SK-N-SH (cell line): Measurements from ENCODE around the gene COBL. TPM values are rescaled to one million over a fixed set of nuclear protein-coding genes. Genes with fewer than 3 reads are reported as not detected.

Experiments used
- CTCF ChIA-PET: fragments of 300-600, 350-600 bp; formaldehyde crosslinking; extraction: SDS; loops from one replicate; lab custom pipeline; 2021; lab: Yijun Ruan, JAX
- POLR2A ChIA-PET: fragments of 350-600 bp; sonication (Branson Sonifier 250); formaldehyde crosslinking; extraction: SDS; loops from one replicate; lab custom pipeline; 2020; ENCODE audit warnings: antibody characterized with exemption, inconsistent platforms; lab: Yijun Ruan, JAX
- DNase-seq: peaks from one replicate; pipeline ENCODE4 v3.0.0; 2012
- H2AFZ ChIP-seq: fragments of 200-600 bp; sonication (generic); 2 replicates; pipeline ENCODE4 v1.8.1; 2016; ENCODE audit warnings: antibody characterized with exemption, mild to moderate bottlenecking, low read depth
- H3F3A ChIP-seq: fragments of 200-600 bp; sonication (generic); replicated peaks from 2 replicates; pipeline ENCODE3; 2016; ENCODE audit warnings: antibody characterized with exemption, mild to moderate bottlenecking; ENCODE audit not compliant: insufficient read depth
- H3K27ac ChIP-seq, 2 experiments: fragments of 200-500 bp in 1 of 2; fragments of 200-600 bp in 1 of 2; sonication (Bioruptor generic) in 1 of 2; sonication (generic), shearing (Covaris generic) in 1 of 2; 2 replicates each; pipeline versions ENCODE4 v1.5.1 to v1.6.1; 2014 to 2016; ENCODE audit warnings: low read depth in 2 of 2, inconsistent platforms in 1 of 2, low read length in 1 of 2, mild to moderate bottlenecking in 1 of 2, mixed read lengths in 1 of 2
- H3K27me3 ChIP-seq: fragments of 200-600 bp; sonication (generic), shearing (Covaris generic); 2 replicates; pipeline ENCODE4 v1.6.1; 2016; ENCODE audit warnings: mixed run types; ENCODE audit not compliant: insufficient read depth
- H3K36me3 ChIP-seq, 2 experiments: fragments of 200-500 bp in 1 of 2; fragments of 200-600 bp in 1 of 2; sonication (Bioruptor generic) in 1 of 2; sonication (generic) in 1 of 2; replicated peaks in 1 of 2; 2 replicates each; pipeline versions ENCODE3 to v1.5.1; 2014 to 2016; ENCODE audit warnings: low read length in 1 of 2, mild to moderate bottlenecking in 1 of 2; ENCODE audit not compliant: insufficient read depth in 2 of 2, control insufficient read depth in 1 of 2
- H3K4me1 ChIP-seq, 2 experiments: fragments of 200-500 bp in 1 of 2; fragments of 200-600 bp in 1 of 2; sonication (Bioruptor generic) in 1 of 2; sonication (generic), shearing (Covaris generic) in 1 of 2; 2 replicates each; pipeline versions ENCODE4 v1.5.1 to v1.6.1; 2014 to 2016; ENCODE audit warnings: low read depth in 1 of 2, low read length in 1 of 2, mixed run types in 1 of 2; ENCODE audit not compliant: insufficient read depth in 2 of 2, control insufficient read depth in 1 of 2
- H3K4me2 ChIP-seq: fragments of 200-600 bp; sonication (generic), shearing (Covaris generic); 2 replicates; pipeline ENCODE4 v1.6.1; 2017; ENCODE audit warnings: mixed run types
- H3K4me3 ChIP-seq, 2 experiments: fragments of 200-500 bp in 1 of 2; fragments of 200-600 bp in 1 of 2; sonication (Bioruptor generic) in 1 of 2; sonication (generic), shearing (Covaris generic) in 1 of 2; 2 replicates each; pipeline versions ENCODE4 v1.5.1 to v1.8.1; 2014 to 2016; ENCODE audit warnings: low read depth in 2 of 2, inconsistent platforms in 1 of 2, low read length in 1 of 2, mild to moderate bottlenecking in 1 of 2, mixed read lengths in 1 of 2, moderate library complexity in 1 of 2
- H3K79me2 ChIP-seq: fragments of 200-600 bp; sonication (generic); 2 replicates; pipeline ENCODE4 v1.8.1; 2017; ENCODE audit warnings: mild to moderate bottlenecking; ENCODE audit not compliant: insufficient read depth
- H3K9ac ChIP-seq: fragments of 200-600 bp; sonication (generic); 2 replicates; pipeline ENCODE4 v1.6.1; 2017; ENCODE audit warnings: mixed run types
- H3K9me2 ChIP-seq: fragments of 200-600 bp; sonication (generic); 2 replicates; pipeline ENCODE4 v1.6.1; 2017; ENCODE audit warnings: mixed run types
- H3K9me3 ChIP-seq: fragments of 200-600 bp; sonication (generic); 2 replicates; pipeline ENCODE4 v1.6.1; 2017; ENCODE audit warnings: mixed run types, mild to moderate bottlenecking, moderate library complexity
- H4K20me1 ChIP-seq: fragments of 200-600 bp; sonication (generic); 2 replicates; pipeline ENCODE4 v1.6.1; 2017; ENCODE audit warnings: mild to moderate bottlenecking, mixed run types; ENCODE audit not compliant: insufficient read depth
- ELF1 ChIP-seq: IDR thresholded peaks from 2 replicates; pipeline ENCODE4 v1.4.0; 2012
- EP300 ChIP-seq, 2 experiments: IDR thresholded peaks; 2 replicates each; pipeline versions ENCODE4 v1.4.0 to v1.6.1; 2012; ENCODE audit warnings: borderline replicate concordance in 1 of 2, low read depth in 1 of 2, low read length in 1 of 2
- FOSL2 ChIP-seq: IDR thresholded peaks from 2 replicates; pipeline ENCODE4 v1.4.0; 2012; ENCODE audit warnings: low read depth, mild to moderate bottlenecking, moderate library complexity, borderline replicate concordance
- FOXM1 ChIP-seq: IDR thresholded peaks from 2 replicates; pipeline ENCODE4 v1.4.0; 2012; ENCODE audit warnings: low read depth, mild to moderate bottlenecking
- GABPA ChIP-seq: IDR thresholded peaks from 2 replicates; pipeline ENCODE4 v1.4.0; 2012; ENCODE audit warnings: low read depth, mild to moderate bottlenecking
- JUND ChIP-seq: IDR thresholded peaks from 2 replicates; pipeline ENCODE4 v1.4.0; 2012
- MXI1 ChIP-seq: IDR thresholded peaks from 2 replicates; pipeline ENCODE4 v1.6.1; 2012; ENCODE audit warnings: mild to moderate bottlenecking, low read depth, low read length, improper control_type of control experiment
- NFIC ChIP-seq: IDR thresholded peaks from 2 replicates; pipeline ENCODE4 v1.4.0; 2012; ENCODE audit warnings: borderline replicate concordance
- POLR2AphosphoS5 ChIP-seq: IDR thresholded peaks from 2 replicates; pipeline ENCODE4 v1.6.1; 2012; ENCODE audit warnings: low read depth, low read length
- RFX5 ChIP-seq: IDR thresholded peaks from 2 replicates; pipeline ENCODE4 v1.6.1; 2012; ENCODE audit warnings: mild to moderate bottlenecking, improper control_type of control experiment, low read length
- SIN3A ChIP-seq: IDR thresholded peaks from 2 replicates; pipeline ENCODE4 v1.6.1; 2012; ENCODE audit warnings: low read depth, mild to moderate bottlenecking, low read length, moderate library complexity, borderline replicate concordance
- TAF1 ChIP-seq: IDR thresholded peaks from 2 replicates; pipeline ENCODE4 v1.6.1; 2012; ENCODE audit warnings: low read depth, mild to moderate bottlenecking, low read length, moderate library complexity, borderline replicate concordance
- TCF12 ChIP-seq: IDR thresholded peaks from 2 replicates; pipeline ENCODE4 v1.4.0; 2012
- TEAD4 ChIP-seq: IDR thresholded peaks from 2 replicates; pipeline ENCODE4 v1.4.0; 2012; ENCODE audit warnings: mild to moderate bottlenecking, borderline replicate concordance; ENCODE audit not compliant: insufficient read depth
- YY1 ChIP-seq: IDR thresholded peaks from 2 replicates; pipeline ENCODE4 v1.4.0; 2012; ENCODE audit warnings: low read depth, mild to moderate bottlenecking
- WGBS: methylation state at CpG from one replicate; pipeline ENCODE4 v1.1.6; 2017; ENCODE audit warnings: low lambda C conversion rate; 5-methylcytosine and 5-hydroxymethylcytosine counted together
- polyA plus RNA-seq, 3 experiments: library from polyadenylated mRNA; depleted of rRNA; stranded (reverse); fragments of >200 nt; gene quantifications; 2 replicates each; pipeline ENCODE4 v1.2.3, GENCODE V29; 2012
- TF ChIP-seq, protein P1 (sequence below): IDR thresholded peaks from 2 replicates; pipeline ENCODE4 v1.6.1; 2012; ENCODE audit warnings: mild to moderate bottlenecking, low read depth, low read length, moderate library complexity
- TF ChIP-seq, protein P2 (sequence below): IDR thresholded peaks from 2 replicates; pipeline ENCODE4 v1.4.0; 2012; ENCODE audit warnings: low read depth, borderline replicate concordance
- TF ChIP-seq, protein P3 (sequence below): IDR thresholded peaks from 2 replicates; pipeline ENCODE4; 2012
- TF ChIP-seq, protein P4 (sequence below): fragments of 200-600 bp; sonication (generic); IDR thresholded peaks from 2 replicates; pipeline ENCODE4 v1.6.1; 2017; ENCODE audit warnings: antibody characterized with exemption, mild to moderate bottlenecking, moderate library complexity

COBL gene
- polyA plus RNA-seq, 1 of the 3 experiments (the other 2 are of a cell fraction) = under 0.01 TPM

DNA sequence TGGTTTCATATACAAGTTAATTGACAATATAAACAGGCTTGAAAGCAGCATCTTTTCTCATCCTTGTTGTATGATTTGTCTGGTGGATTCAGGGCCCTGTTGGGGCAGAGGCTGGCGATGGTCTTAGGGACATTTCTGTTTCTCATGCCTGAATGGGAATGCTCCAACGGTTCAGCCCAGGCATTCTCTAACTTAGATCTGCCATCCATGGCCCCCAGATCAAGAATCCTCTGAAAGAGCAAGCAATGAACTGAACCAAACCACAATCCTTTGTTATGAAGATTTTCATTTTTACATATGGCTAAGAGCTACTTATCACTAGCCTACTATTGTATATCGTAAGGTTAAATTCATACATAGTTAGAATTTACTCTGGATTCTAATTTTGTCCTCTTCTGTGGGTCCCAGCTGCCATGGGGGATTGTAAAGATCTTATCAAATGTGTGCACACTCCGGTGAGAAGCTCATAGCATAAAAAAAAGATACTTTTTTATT is 163.9 kb downstream of the COBL start:
- CTCF ChIA-PET = interaction anchor here (1.2 to 16.4 kb wide), 5 partner anchors 9 to 1060 kb away, joined by 3 to 208 read pairs (median 5); partner anchors contain the start of gene ZPBP

DNA sequence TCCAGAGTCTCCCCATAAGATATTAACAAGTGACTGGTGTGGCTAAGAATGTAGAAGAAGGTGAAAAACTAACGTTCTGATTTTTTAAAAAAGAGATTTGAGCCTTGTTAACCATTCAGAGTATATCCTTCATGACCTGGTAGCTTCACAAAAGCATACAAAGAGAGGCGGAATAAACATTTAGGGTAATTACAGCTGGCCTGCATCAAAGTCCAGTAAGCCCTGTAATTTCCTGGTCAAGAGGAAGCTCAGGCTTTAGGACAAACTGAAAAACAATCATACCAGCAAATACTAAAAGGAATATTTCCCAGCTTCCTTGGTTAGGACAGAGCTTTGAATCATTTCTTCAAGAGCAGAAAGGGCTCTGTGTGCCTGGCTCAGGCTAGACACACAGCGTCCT is 165.2 kb downstream of the COBL start:
- no peaks in the 10 kb centered on the region for H3K79me2 ChIP-seq
- no peaks in the 10 kb centered on the region for H3K36me3 ChIP-seq
- H3K27ac ChIP-seq = no peak overlapping the region
- H4K20me1 ChIP-seq = no peaks in the 10 kb centered on the region
- no peaks in the 10 kb centered on the region for H3K4me1 ChIP-seq
- WGBS = 30% methylated on average over 3 of the region's 3 CpGs
- H2AFZ ChIP-seq = no peak overlapping the region
- H3K27me3 ChIP-seq = peaks cover 55% of the 10 kb centered on the region
- no peaks in the 10 kb centered on the region for H3K9me3 ChIP-seq
- CTCF ChIA-PET = interaction anchor here (0.8 to 16.4 kb wide), 7 partner anchors 10 to 1059 kb away, joined by 3 to 208 read pairs (median 4); partner anchors contain the start of gene ZPBP
- H3K4me3 ChIP-seq = no peak overlapping the region
- H3K4me2 ChIP-seq = no peak overlapping the region
- H3K9ac ChIP-seq = no peak overlapping the region
- H3F3A ChIP-seq = no peaks in the 10 kb centered on the region
- no peaks in the 10 kb centered on the region for H3K9me2 ChIP-seq
- DNase-seq = no peak
- POLR2A ChIA-PET = no interaction called here
- TF ChIP-seq TEAD4 (no peak), SIN3A (no peak), TCF12 (no peak), YY1 (no peak), MXI1 (no peak), FOSL2 (no peak), JUND (no peak), FOXM1 (no peak), EP300 (IDR thresholded peaks at IDR 0.05; ENCODE audit: borderline replicate concordance in 1 of 2, low read depth in 1 of 2, low read length in 1 of 2) (no peak)
- TF ChIP-seq, protein P1, sequence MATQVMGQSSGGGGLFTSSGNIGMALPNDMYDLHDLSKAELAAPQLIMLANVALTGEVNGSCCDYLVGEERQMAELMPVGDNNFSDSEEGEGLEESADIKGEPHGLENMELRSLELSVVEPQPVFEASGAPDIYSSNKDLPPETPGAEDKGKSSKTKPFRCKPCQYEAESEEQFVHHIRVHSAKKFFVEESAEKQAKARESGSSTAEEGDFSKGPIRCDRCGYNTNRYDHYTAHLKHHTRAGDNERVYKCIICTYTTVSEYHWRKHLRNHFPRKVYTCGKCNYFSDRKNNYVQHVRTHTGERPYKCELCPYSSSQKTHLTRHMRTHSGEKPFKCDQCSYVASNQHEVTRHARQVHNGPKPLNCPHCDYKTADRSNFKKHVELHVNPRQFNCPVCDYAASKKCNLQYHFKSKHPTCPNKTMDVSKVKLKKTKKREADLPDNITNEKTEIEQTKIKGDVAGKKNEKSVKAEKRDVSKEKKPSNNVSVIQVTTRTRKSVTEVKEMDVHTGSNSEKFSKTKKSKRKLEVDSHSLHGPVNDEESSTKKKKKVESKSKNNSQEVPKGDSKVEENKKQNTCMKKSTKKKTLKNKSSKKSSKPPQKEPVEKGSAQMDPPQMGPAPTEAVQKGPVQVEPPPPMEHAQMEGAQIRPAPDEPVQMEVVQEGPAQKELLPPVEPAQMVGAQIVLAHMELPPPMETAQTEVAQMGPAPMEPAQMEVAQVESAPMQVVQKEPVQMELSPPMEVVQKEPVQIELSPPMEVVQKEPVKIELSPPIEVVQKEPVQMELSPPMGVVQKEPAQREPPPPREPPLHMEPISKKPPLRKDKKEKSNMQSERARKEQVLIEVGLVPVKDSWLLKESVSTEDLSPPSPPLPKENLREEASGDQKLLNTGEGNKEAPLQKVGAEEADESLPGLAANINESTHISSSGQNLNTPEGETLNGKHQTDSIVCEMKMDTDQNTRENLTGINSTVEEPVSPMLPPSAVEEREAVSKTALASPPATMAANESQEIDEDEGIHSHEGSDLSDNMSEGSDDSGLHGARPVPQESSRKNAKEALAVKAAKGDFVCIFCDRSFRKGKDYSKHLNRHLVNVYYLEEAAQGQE = no peak
- TF ChIP-seq, protein P2, sequence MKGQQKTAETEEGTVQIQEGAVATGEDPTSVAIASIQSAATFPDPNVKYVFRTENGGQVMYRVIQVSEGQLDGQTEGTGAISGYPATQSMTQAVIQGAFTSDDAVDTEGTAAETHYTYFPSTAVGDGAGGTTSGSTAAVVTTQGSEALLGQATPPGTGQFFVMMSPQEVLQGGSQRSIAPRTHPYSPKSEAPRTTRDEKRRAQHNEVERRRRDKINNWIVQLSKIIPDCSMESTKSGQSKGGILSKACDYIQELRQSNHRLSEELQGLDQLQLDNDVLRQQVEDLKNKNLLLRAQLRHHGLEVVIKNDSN = no peak

More for the DNA sequence above, 163.9 kb downstream of the COBL start:
- 13% methylated on average over 4 of the region's 4 CpGs for WGBS
- H3K4me1 ChIP-seq = no peaks in the 10 kb centered on the region
- no peaks in the 10 kb centered on the region for H3F3A ChIP-seq
- no peak overlapping the region for H3K27ac ChIP-seq
- TF ChIP-seq, protein P3, sequence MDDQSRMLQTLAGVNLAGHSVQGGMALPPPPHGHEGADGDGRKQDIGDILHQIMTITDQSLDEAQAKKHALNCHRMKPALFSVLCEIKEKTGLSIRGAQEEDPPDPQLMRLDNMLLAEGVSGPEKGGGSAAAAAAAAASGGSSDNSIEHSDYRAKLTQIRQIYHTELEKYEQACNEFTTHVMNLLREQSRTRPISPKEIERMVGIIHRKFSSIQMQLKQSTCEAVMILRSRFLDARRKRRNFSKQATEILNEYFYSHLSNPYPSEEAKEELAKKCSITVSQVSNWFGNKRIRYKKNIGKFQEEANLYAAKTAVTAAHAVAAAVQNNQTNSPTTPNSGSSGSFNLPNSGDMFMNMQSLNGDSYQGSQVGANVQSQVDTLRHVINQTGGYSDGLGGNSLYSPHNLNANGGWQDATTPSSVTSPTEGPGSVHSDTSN = no peak
- no peak for TF ChIP-seq GABPA
- TF ChIP-seq NFIC = no peak
- no peak for TF ChIP-seq RFX5
- TF ChIP-seq JUND = no peak
- TF ChIP-seq ELF1 = no peak
- TF ChIP-seq TAF1 = no peak
- TF ChIP-seq, protein P2 = no peak
- TF ChIP-seq, protein P4, sequence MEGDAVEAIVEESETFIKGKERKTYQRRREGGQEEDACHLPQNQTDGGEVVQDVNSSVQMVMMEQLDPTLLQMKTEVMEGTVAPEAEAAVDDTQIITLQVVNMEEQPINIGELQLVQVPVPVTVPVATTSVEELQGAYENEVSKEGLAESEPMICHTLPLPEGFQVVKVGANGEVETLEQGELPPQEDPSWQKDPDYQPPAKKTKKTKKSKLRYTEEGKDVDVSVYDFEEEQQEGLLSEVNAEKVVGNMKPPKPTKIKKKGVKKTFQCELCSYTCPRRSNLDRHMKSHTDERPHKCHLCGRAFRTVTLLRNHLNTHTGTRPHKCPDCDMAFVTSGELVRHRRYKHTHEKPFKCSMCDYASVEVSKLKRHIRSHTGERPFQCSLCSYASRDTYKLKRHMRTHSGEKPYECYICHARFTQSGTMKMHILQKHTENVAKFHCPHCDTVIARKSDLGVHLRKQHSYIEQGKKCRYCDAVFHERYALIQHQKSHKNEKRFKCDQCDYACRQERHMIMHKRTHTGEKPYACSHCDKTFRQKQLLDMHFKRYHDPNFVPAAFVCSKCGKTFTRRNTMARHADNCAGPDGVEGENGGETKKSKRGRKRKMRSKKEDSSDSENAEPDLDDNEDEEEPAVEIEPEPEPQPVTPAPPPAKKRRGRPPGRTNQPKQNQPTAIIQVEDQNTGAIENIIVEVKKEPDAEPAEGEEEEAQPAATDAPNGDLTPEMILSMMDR = no peak
- TF ChIP-seq POLR2AphosphoS5 = no peak
- no peak for DNase-seq
- no peak overlapping the region for H3K4me3 ChIP-seq
- H3K9me2 ChIP-seq = no peaks in the 10 kb centered on the region
- no peaks in the 10 kb centered on the region for H4K20me1 ChIP-seq
- no peak overlapping the region for H3K9ac ChIP-seq
- POLR2A ChIA-PET = no interaction called here
- no peaks in the 10 kb centered on the region for H3K79me2 ChIP-seq
- peaks cover 65% of the 10 kb centered on the region for H3K27me3 ChIP-seq
- no peak overlapping the region for H2AFZ ChIP-seq
- no peak overlapping the region for H3K4me2 ChIP-seq
- no peaks in the 10 kb centered on the region for H3K36me3 ChIP-seq
- H3K9me3 ChIP-seq = no peaks in the 10 kb centered on the region
